ENCODE results near the gene VAV2.
"Not testable (repeated sequence)": the region's sequence is repeated elsewhere in the genome, so short reads cannot be mapped to it uniquely, and the experiment has no call there.

Gene VAV2

GRCh38 chr9:133995012-133995896 lies 3.1 kb upstream of the VAV2 start:
- no peak for DNase-seq (ENCODE audit: low read depth)

DNA sequence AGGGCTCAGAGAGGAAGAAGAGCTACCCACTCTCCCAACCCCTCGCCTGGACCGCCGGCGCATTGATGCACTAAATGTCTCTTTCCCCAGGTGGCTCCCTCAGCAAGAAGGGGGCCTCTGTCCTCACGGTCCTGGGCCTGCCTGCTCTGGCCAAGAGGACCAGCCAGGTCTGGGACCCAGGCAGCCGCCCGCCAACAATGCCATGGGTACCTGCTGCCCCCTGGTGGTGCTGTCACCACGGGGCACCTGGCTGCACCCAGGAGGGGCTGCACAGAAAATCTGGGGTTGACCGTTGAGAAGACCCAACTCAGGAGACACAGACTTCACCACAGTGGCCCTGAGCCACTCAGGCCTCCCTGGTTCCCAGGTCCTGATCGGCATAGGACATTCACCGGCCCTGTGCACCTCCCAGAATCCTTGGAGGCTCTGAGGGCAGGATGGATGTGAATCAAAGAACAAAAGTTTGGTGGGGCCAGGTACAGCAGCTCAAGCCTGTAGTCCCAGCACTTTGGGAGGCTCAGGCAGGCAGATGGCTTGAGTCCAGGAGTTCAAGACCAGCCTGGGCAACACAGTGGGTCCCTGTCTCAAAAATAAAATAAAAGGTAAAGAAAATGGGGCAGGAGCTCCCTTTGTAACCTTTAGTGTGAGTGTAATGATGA lies 2.4 kb upstream of the VAV2 start:
- DNase-seq (ENCODE audit: low read depth), result peak; percentile 76

GRCh38 chr9:133993635-133994253 lies 1.6 kb upstream of the VAV2 start:
- no peak for DNase-seq (ENCODE audit: low read depth)

GRCh38 chr9:133992780-133993634 lies 883 bp upstream of the VAV2 start:
- peak; percentile 74 for DNase-seq (ENCODE audit: low read depth)

- DNase-seq (ENCODE audit: low read depth), result no peak
Observed at GRCh38 chr9:133991214-133991921, 756 bp downstream of the VAV2 start.

DNA sequence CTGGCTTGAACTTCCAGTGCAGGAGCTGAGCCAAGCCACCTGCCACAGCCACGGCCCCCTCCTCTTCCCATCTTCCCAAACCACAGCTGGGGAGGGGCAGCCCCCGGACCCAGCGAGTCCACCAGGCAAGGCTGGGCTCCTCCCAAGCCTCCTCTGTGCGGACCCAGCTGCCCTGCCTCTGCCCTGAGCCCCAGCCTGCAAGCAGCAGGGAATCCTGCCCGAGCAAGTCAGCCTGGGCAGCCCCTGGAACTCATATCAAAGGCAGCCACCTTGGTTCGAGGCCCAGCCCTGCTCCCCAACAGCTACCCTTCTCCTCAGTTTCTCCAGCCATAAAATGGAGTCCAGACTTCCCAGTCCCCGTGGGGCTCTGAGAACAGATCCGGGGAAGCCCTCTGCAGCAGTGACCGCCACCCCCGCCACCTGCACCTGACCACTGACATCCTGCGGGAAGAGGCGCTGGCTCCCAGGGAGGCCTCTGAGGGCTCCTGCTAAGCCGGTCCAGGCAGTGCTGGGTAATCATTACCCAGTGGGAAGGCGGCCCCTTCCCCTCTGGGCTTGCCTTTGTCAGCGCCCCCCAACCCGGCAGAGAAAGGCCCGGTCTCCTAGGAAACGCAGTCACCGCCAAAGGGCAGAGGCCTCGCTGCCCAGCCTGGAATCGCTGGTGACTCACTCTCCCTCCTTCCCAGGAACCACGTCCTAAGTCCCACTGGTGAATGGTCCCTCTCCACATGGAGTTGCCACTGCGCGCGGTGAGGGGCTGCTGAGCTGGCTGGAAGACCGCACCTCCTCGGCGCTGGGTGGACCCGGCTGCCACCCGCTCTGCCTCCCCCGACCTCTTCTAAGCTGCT lies 1.5 kb downstream of the VAV2 start:
- DNase-seq (ENCODE audit: low read depth), result no peak

- no peak for DNase-seq (ENCODE audit: low read depth)
Observed at GRCh38 chr9:133989625-133990365, 2.3 kb downstream of the VAV2 start.

DNA sequence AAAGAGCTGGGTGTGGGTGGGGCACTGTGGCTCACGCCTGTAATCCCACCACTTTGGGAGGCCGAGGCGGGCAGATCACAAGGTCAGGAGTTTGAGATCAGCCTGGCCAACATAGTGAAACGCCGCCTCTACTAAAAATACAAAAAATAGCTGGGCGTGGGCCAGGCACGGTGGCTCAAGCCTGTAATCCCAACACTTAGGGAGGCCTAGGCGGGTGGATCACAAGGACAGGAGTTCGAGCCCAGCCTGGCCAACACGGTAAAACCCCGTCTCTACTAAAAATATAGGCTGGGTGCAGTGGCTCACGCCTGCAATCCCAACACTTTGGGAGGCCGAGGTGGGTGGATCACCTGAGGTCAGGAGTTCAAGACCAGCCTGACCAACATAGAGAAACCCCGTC lies 3.4 kb downstream of the VAV2 start:
- not testable (repeated sequence) for DNase-seq (ENCODE audit: low read depth)

DNA sequence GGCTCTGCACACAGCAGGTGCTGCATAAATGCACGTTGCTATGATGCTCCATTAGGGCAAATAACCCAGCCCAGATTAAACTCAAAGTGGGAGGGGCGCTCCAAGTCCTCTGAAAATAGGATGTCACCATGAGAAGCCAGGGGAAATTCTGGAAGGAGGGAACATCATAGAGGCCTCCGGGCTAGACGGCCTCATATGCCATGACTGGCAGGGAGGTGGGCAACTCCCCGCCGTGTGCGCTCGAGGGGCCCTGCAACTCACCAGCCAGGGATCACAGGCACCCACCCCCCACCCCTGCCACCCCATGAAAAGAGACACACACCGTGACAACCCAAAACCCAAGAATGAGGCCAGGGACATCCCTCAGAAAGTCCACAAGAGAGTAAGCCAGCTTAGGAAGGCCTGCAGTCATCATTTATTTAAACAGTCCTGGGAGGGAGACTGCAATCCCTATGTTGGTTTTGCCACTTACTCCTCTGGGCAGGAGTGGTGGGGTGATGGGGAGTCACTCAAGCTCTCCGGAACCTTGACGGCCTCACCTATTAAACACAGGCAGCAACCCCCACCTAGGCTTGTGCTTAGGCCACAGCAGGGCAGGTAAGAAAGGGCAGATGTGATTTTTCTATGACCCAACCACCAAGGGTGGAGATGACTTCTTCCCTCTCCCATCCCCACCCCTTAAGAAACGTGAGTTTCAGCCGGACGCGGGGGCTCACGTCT lies 4.0 kb downstream of the VAV2 start:
- DNase-seq (ENCODE audit: low read depth), result no peak

DNA sequence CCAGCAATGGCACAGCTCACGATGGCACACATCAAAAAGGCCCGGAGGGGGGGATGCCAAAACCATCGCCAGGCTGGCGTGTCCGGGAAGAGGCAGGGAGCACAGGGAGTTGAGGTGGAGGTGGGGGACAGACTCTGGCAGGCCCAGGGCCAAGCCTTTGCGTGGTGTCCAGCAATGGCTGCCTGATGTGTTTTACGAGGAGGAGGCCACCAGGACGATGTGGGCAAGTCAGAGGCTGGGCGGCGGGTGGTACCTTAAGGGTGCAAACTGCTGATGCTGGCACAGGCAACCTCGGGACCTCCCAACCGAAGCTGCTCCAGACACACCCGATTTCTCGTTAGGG lies 4.7 kb downstream of the VAV2 start:
- no peak for DNase-seq (ENCODE audit: low read depth)

GRCh38 chr9:133986774-133987445 lies 5.2 kb downstream of the VAV2 start:
- DNase-seq (ENCODE audit: low read depth), result no peak

GRCh38 chr9:133986061-133986460 lies 6.1 kb downstream of the VAV2 start:
- no peak for DNase-seq (ENCODE audit: low read depth)

- no peak for DNase-seq (ENCODE audit: low read depth)
Observed at GRCh38 chr9:133982971-133983720, 9.0 kb downstream of the VAV2 start.

DNA sequence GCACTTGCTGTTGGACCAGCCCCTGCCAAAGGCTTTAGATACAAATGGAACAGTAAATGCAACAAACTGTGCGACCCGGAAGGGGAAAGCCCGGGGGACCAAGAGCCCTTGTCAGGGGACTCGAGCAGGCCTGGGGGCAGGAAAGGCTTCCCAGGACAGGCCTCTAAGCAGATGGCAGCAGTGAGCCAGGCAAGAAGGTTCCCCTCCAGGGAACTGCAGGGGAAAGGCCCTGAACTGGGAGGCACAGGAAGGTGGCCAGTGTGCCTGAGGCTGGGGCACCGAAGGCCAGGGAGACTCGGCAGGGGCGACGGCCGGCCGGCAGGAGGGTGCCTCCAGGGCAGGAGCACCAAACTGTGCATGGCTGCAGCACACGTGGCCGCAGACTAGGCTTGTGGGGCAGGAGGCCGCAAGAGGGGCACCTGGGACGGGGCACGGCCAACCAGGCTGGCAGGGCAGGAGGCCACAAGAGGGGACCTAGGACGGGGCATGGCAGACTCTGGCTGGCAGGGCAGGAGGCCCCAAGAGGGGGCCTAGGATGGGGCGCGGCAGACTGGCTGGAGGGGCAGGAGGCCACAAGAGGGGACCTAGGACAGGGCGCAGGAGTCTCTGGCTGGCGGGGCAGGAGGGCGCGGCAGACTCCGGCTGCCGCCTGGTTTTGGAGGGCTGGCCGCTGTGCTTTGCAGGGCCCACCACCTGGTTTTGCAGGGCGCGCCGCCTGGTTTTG lies 10.0 kb downstream of the VAV2 start:
- no peak for DNase-seq (ENCODE audit: low read depth)

DNA sequence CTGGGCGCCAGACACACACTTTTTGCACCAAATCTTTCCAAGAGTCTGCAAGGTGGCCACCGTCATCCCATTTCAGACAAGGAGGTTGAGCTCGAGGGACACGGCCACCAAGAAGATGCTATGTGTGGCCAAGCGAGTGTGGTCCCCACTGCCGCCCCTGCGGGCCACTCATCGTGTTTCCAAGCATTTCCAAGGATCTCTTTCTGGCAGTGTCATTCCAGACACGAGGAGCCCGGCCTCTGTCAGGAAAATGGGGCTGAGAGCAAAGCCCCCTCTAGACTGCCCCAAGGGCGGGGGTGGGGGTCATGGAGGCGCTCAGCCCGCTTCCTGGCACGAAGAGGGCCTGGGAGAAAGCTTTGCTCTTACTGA lies 10.6 kb downstream of the VAV2 start:
- no peak for DNase-seq (ENCODE audit: low read depth)

DNA sequence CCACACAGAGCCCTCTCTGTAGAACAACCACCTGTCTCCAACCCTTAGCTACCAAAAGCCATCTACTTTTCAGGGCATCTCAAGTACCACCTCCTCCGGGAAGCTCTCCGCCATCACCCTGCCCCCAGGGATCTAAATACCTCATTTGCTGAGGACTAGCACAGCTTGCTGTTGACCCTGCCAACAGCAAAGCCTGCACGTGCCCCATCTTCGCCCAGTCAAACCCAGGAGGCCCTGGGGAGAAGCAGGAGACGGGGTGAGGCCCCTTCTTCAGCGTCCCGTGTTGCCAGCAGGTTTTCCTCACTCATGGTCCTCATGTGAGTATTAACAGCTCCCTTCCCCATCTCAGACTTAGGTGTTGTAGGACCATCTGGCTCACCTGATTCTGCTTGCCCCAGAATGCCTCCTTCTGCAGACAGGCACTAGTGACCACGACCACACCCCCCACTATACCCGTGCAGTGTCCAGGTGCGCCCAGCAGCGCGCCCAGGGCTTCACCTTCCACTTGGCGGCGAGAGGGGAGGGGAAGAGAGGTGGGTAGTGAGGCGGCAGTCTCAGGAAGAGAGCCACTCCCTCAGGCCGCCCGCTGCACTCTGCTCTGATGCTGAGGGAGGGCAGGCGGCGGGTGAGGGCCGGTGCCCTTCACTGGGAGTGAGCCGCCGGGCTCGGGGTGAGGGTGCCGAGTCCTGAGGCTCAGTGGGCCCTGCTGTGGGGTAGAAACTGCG lies 11.1 kb downstream of the VAV2 start:
- no peak for DNase-seq (ENCODE audit: low read depth)

Data from activated T-cell treated with anti-CD3 and anti-CD28 coated beads for 1 hour (primary cell).